Prostate gland (tissue), 2 donors: ENCODE results near the gene SUPT3H. TPM values are rescaled to one million over a fixed set of nuclear protein-coding genes. Genes with fewer than 3 reads are reported as not detected.

ENCODE experiments used
- DNase-seq: peaks from one replicate; pipeline ENCODE4 v3.0.0-alpha.2; 2019; ENCODE audit warnings: low spot score
- H3K27ac ChIP-seq, 2 donors: fragments of 200-600 bp; sonication (generic); 2 replicates each; pipeline ENCODE4 v1.5.1; 2017 to 2019
- H3K27me3 ChIP-seq: fragments of 200-600 bp; sonication (generic); replicated peaks from 2 replicates; pipeline ENCODE4 v1.5.1; 2019; ENCODE audit not compliant: insufficient read depth
- H3K36me3 ChIP-seq, 2 donors: fragments of 200-600 bp; sonication (generic); 1 replicate in 1 of 2; 2 replicates in 1 of 2; pipeline versions ENCODE4 v1.5.1 to v1.8.1; 2017 to 2019
- H3K4me1 ChIP-seq: fragments of 200-600 bp; sonication (generic); replicated peaks from 2 replicates; pipeline ENCODE4 v1.5.1; 2019
- H3K4me3 ChIP-seq, 2 donors: fragments of 200-600 bp; sonication (generic); 2 replicates each; pipeline ENCODE4 v1.5.1; 2017 to 2019
- H3K9me3 ChIP-seq: fragments of 200-600 bp; sonication (generic); 2 replicates; pipeline ENCODE4 v1.5.1; 2017
- POLR2A ChIP-seq: fragments of 450-650 bp; IDR thresholded peaks from one replicate; pipeline ENCODE4 v1.6.1; 2016; ENCODE audit warnings: antibody characterized with exemption, mild to moderate bottlenecking
- POLR2AphosphoS5 ChIP-seq: sonication (generic); formaldehyde crosslinking; IDR thresholded peaks from one replicate; pipeline ENCODE4 v1.6.1; 2017; ENCODE audit warnings: antibody characterized with exemption
- WGBS: methylation state at CpG from one replicate; pipeline ENCODE4 v1.1.5; 2018; 5-methylcytosine and 5-hydroxymethylcytosine counted together
- intact Hi-C: fragments of 100-400 bp; cut with DNase I; formaldehyde crosslinking; loops from one replicate; pipeline ENCODE4 v1.14.2; 2022
- total RNA-seq, 2 donors: library from RNA; depleted of rRNA; stranded (reverse); fragments of >200 nt; gene quantifications; one replicate each; pipeline ENCODE4 v1.1.0, GENCODE V29; 2016
- TF ChIP-seq, protein P1 (sequence below), 4 experiments: fragments of 200-600 bp in 2 of 4; fragments of 450-650 bp in 2 of 4; sonication (generic) in 2 of 4; IDR thresholded peaks; 1 replicate in 3 of 4; 2 replicates in 1 of 4; pipeline ENCODE4 v1.5.1; 2016 to 2019; ENCODE audit warnings: antibody characterized with exemption in 4 of 4, mild to moderate bottlenecking in 2 of 4, moderate library complexity in 2 of 4

Gene SUPT3H
- total RNA-seq, 2 donors from 2014 or later, result 4.6 to 13.1 TPM

GRCh38 chr6:45036103-45036502 lies 341.6 kb downstream of the SUPT3H start:
- Histone ChIP-seq H3K27me3 (no peaks in the 10 kb centered on the region), H3K4me1 (peaks cover 3% of the 10 kb centered on the region), H3K36me3 (no peaks in the 10 kb centered on the region), H3K4me3 (no peak overlapping the region), H3K9me3 (no peaks in the 10 kb centered on the region), H3K27ac (no peak overlapping the region)
- no peak for DNase-seq
- 92% methylated on average over 3 of the region's 3 CpGs for WGBS
- TF ChIP-seq, protein P1, sequence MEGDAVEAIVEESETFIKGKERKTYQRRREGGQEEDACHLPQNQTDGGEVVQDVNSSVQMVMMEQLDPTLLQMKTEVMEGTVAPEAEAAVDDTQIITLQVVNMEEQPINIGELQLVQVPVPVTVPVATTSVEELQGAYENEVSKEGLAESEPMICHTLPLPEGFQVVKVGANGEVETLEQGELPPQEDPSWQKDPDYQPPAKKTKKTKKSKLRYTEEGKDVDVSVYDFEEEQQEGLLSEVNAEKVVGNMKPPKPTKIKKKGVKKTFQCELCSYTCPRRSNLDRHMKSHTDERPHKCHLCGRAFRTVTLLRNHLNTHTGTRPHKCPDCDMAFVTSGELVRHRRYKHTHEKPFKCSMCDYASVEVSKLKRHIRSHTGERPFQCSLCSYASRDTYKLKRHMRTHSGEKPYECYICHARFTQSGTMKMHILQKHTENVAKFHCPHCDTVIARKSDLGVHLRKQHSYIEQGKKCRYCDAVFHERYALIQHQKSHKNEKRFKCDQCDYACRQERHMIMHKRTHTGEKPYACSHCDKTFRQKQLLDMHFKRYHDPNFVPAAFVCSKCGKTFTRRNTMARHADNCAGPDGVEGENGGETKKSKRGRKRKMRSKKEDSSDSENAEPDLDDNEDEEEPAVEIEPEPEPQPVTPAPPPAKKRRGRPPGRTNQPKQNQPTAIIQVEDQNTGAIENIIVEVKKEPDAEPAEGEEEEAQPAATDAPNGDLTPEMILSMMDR (IDR thresholded peaks at IDR 0.05), result no peak
- TF ChIP-seq POLR2A (no peak), POLR2AphosphoS5 (no peak)
- intact Hi-C loops, result no loop called here

DNA sequence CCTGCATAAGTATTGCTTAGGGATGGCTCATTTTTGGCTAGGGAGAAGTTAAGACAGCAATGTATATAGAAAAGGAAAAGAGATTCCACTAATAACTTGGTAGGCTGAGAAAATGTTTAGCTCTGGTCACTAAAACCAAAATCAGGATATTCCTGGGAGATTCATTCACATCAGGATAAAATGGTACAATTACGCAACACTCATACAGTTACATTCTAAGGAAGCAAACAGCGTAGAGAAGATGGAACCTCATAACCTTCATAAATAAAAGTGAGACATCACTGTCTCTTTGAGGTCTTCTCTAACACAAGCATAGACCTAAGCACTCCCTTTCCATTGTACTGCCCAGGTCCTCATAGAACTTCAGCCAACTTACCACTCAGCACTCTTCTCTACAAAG lies 345.3 kb downstream of the SUPT3H start:
- no peaks in the 10 kb centered on the region for H3K36me3 ChIP-seq
- no peak overlapping the region for H3K4me3 ChIP-seq
- no peaks in the 10 kb centered on the region for H3K9me3 ChIP-seq
- 87% methylated on average over 2 of the region's 2 CpGs for WGBS
- no peaks in the 10 kb centered on the region for H3K27me3 ChIP-seq
- H3K4me1 ChIP-seq, result no peaks in the 10 kb centered on the region
- intact Hi-C loops, result no loop called here
- H3K27ac ChIP-seq, result no peak overlapping the region
- no peak for DNase-seq
- TF ChIP-seq POLR2A (no peak), POLR2AphosphoS5 (no peak)
- TF ChIP-seq, protein P1 (IDR thresholded peaks at IDR 0.05), result no peak

DNA sequence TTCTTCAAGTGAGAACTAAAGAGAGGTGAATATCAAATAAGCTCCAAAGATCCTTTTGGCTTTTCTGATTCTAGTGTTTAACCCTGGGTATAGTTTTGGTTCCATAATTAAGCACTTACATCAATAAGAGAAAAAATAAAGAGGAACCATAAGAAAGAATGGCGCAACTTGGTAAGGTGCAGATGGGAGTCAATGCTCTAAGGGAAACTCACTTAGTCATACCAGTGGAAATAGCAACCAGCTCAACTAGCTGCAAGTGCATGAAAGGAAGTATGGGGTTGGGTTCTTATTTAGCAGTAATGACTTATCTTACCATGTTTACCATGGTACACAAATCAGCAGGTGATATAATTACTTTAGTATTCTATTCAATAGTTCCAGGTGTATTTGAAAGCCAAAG lies 346.1 kb downstream of the SUPT3H start:
- 90% methylated on average over 1 of the region's 1 CpG for WGBS
- Histone ChIP-seq H3K27ac (no peak overlapping the region), H3K4me3 (no peak overlapping the region), H3K9me3 (no peaks in the 10 kb centered on the region), H3K4me1 (no peaks in the 10 kb centered on the region), H3K36me3 (no peaks in the 10 kb centered on the region), H3K27me3 (no peaks in the 10 kb centered on the region)
- intact Hi-C loops, result no loop called here
- TF ChIP-seq, protein P1 (IDR thresholded peaks at IDR 0.05), result no peak
- TF ChIP-seq POLR2AphosphoS5 (no peak), POLR2A (no peak)
- DNase-seq, result no peak

GRCh38 chr6:45027126-45027525 lies 350.6 kb downstream of the SUPT3H start:
- H3K4me3 ChIP-seq, result no peak overlapping the region
- 92% methylated on average over 4 of the region's 4 CpGs for WGBS
- TF ChIP-seq, protein P1 (IDR thresholded peaks at IDR 0.05), result no peak
- TF ChIP-seq POLR2A, result no peak
- no peak for TF ChIP-seq POLR2AphosphoS5
- no peaks in the 10 kb centered on the region for H3K4me1 ChIP-seq
- H3K27me3 ChIP-seq, result no peaks in the 10 kb centered on the region
- DNase-seq, result no peak
- intact Hi-C loops, result no loop called here
- H3K27ac ChIP-seq, result no peak overlapping the region
- no peaks in the 10 kb centered on the region for H3K9me3 ChIP-seq
- no peaks in the 10 kb centered on the region for H3K36me3 ChIP-seq

- no peaks in the 10 kb centered on the region for H3K9me3 ChIP-seq
- no peak for DNase-seq
- no peaks in the 10 kb centered on the region for H3K36me3 ChIP-seq
- intact Hi-C loops, result no loop called here
- 98% methylated on average over 2 of the region's 2 CpGs for WGBS
- no peaks in the 10 kb centered on the region for H3K4me1 ChIP-seq
- H3K27ac ChIP-seq, result no peak overlapping the region
- no peaks in the 10 kb centered on the region for H3K27me3 ChIP-seq
- TF ChIP-seq POLR2A (no peak), POLR2AphosphoS5 (no peak)
- TF ChIP-seq, protein P1 (IDR thresholded peaks at IDR 0.05), result no peak
- H3K4me3 ChIP-seq, result no peak overlapping the region
These were observed 351.7 kb downstream of the SUPT3H start for GRCh38 chr6:45026003-45026516.
